GM19099 (cell line): ENCODE data around the gene PCGF3.

ENCODE experiments used
- POLR2A ChIP-seq: IDR thresholded peaks from 3 replicates; pipeline ENCODE4 v1.6.1; 2011; ENCODE audit warnings: low read depth; ENCODE audit not compliant: insufficient read length; ENCODE audit errors: extremely low read depth

The PCGF3 gene

GRCh38 chr4:795726-796119, 90.1 kb downstream of the PCGF3 start:
- no peak for TF ChIP-seq POLR2A

GRCh38 chr4:796206-796605, 90.6 kb downstream of the PCGF3 start:
- no peak for TF ChIP-seq POLR2A

- no peak for TF ChIP-seq POLR2A
These were observed 91.4 kb downstream of the PCGF3 start for GRCh38 chr4:797066-797465.

- TF ChIP-seq POLR2A, result no peak
These were observed 95.9 kb downstream of the PCGF3 start for GRCh38 chr4:801436-802124.

- TF ChIP-seq POLR2A, result no peak
These were observed 98.3 kb downstream of the PCGF3 start for GRCh38 chr4:803884-804283.

GRCh38 chr4:804804-805203, 99.2 kb downstream of the PCGF3 start:
- no peak for TF ChIP-seq POLR2A

- no peak for TF ChIP-seq POLR2A
These were observed 102.2 kb downstream of the PCGF3 start for GRCh38 chr4:807792-808191.

- no peak for TF ChIP-seq POLR2A
These were observed 103.4 kb downstream of the PCGF3 start for GRCh38 chr4:808860-809570.

- TF ChIP-seq POLR2A, result no peak
These were observed 108.3 kb downstream of the PCGF3 start for GRCh38 chr4:813900-814299.

- TF ChIP-seq POLR2A, result no peak
These were observed 108.7 kb downstream of the PCGF3 start for GRCh38 chr4:814312-814850.

- no peak for TF ChIP-seq POLR2A
These were observed 110.0 kb downstream of the PCGF3 start for GRCh38 chr4:815464-816146.

GRCh38 chr4:818106-818921, 112.7 kb downstream of the PCGF3 start:
- no peak for TF ChIP-seq POLR2A

GRCh38 chr4:819401-820229, 114.0 kb downstream of the PCGF3 start:
- TF ChIP-seq POLR2A, result no peak
